Uterus (tissue), 4 donors: ENCODE results near the gene RAD52. TPM values are rescaled to one million over a fixed set of nuclear protein-coding genes. Genes with fewer than 3 reads are reported as not detected.

Experiments used
- DNase-seq, 2 donors: peaks; one replicate each; pipeline ENCODE4 v3.0.0-alpha.2; 2019 to 2020
- H3K27ac ChIP-seq, 2 donors: fragments of 200-600 bp; sonication (generic); 1 replicate in 1 of 2; 2 replicates in 1 of 2; pipeline ENCODE4 v1.5.1; 2016 to 2018
- H3K27me3 ChIP-seq, 2 donors: fragments of 200-600 bp; sonication (generic); one replicate each; pipeline ENCODE4 v1.5.1; 2018 to 2019; ENCODE audit warnings: control low read depth in 1 of 2
- H3K36me3 ChIP-seq, 2 donors: fragments of 200-600 bp; sonication (generic); one replicate each; pipeline ENCODE4 v1.5.1; 2019; ENCODE audit warnings: control low read depth in 1 of 2
- H3K4me1 ChIP-seq, 2 donors: fragments of 200-600 bp; sonication (generic); one replicate each; pipeline ENCODE4 v1.5.1; 2018 to 2019; ENCODE audit warnings: control low read depth in 1 of 2
- H3K4me3 ChIP-seq, 2 donors: fragments of 200-600 bp; sonication (generic); 1 replicate in 1 of 2; 2 replicates in 1 of 2; pipeline ENCODE4 v1.5.1; 2018 to 2019; ENCODE audit warnings: mild to moderate bottlenecking in 1 of 2
- H3K9me3 ChIP-seq, 2 donors: fragments of 200-600 bp; sonication (generic); one replicate each; pipeline ENCODE4 v1.5.1; 2019; ENCODE audit warnings: control low read depth in 1 of 2
- POLR2A ChIP-seq, 2 donors: fragments of 450-650 bp; IDR thresholded peaks; one replicate each; pipeline ENCODE4 v1.6.1; 2016; ENCODE audit warnings: antibody characterized with exemption in 2 of 2, mild to moderate bottlenecking in 1 of 2, moderate library complexity in 1 of 2
- intact Hi-C: fragments of 100-400 bp; cut with DNase I; formaldehyde crosslinking; loops from one replicate; pipeline ENCODE4 v1.15.1; 2023; ENCODE audit warnings: low total_unique reads
- total RNA-seq, 4 donors: library from RNA; depleted of rRNA in 3 of 4; stranded (reverse); fragments of >200 nt in 3 of 4; gene quantifications; one replicate each; pipeline versions ENCODE4 v1.1.0 to v1.2.4, GENCODE V29; 2014 to 2023
- TF ChIP-seq, protein P1 (sequence below), 4 experiments: fragments of 200-600 bp in 2 of 4; fragments of 450-650 bp in 2 of 4; sonication (generic) in 2 of 4; IDR thresholded peaks; one replicate each; pipeline ENCODE4 v1.5.1; 2016 to 2019; ENCODE audit warnings: antibody characterized with exemption in 4 of 4, mild to moderate bottlenecking in 2 of 4, moderate library complexity in 1 of 4
- donor health status: DM: yes; HTN: yes; CAD: no.

The RAD52 gene
- total RNA-seq, 4 donors from 2014 or later = 2.4 to 47.4 (median 25.7) TPM

DNA sequence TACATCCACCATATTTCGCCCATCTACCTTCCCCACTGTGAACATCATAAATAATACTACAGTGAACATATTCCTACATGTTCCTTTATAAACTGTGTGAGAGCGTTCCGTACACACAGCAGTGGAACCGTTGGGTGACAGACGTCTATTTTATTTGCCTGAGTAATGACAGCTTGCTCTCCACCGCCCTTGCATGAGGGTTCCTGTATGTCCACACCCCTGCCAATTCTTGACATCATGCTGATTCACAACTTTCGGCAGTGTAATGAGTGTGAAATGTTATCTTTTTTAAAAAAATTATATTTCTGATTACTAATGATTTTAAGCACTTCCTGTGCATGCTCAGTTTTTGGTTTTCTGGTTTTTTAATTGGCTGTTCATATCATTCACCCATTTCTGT lies 4.3 kb upstream of the RAD52 start:
- Histone ChIP-seq H3K27ac (no peak overlapping the region), H3K4me3 (no peak overlapping the region), H3K4me1 (no peaks in the 10 kb centered on the region), H3K36me3 (no peaks in the 10 kb centered on the region), H3K27me3 (no peaks in the 10 kb centered on the region), H3K9me3 (no peaks in the 10 kb centered on the region)
- intact Hi-C loops = loop anchor here (10.0 kb wide), 1 partner anchor 389 kb away; no protein-coding TSS in a partner anchor
- DNase-seq = no peak
- TF ChIP-seq, protein P1, sequence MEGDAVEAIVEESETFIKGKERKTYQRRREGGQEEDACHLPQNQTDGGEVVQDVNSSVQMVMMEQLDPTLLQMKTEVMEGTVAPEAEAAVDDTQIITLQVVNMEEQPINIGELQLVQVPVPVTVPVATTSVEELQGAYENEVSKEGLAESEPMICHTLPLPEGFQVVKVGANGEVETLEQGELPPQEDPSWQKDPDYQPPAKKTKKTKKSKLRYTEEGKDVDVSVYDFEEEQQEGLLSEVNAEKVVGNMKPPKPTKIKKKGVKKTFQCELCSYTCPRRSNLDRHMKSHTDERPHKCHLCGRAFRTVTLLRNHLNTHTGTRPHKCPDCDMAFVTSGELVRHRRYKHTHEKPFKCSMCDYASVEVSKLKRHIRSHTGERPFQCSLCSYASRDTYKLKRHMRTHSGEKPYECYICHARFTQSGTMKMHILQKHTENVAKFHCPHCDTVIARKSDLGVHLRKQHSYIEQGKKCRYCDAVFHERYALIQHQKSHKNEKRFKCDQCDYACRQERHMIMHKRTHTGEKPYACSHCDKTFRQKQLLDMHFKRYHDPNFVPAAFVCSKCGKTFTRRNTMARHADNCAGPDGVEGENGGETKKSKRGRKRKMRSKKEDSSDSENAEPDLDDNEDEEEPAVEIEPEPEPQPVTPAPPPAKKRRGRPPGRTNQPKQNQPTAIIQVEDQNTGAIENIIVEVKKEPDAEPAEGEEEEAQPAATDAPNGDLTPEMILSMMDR (IDR thresholded peaks at IDR 0.05) = no peak
- no peak for TF ChIP-seq POLR2A (IDR thresholded peaks at IDR 0.05)

DNA sequence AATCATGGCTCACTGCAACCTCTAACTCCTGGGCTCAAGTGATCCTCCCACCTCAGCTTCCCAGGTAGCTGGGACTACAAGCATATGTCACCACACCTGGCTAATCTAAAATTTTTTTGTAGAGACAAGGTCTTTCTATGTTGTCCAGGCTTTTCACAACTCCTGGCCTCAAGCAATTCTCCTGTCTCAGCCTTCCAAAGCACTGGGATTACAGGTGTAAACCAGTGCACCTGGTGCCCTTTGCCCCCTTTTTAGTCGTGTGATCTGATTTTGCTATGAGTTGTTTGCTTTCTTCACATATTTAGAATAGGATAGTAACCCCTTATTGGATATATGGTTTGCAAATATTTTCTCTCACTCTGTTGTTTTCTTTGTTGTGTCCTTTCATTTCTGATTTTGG lies 1.7 kb upstream of the RAD52 start:
- TF ChIP-seq, protein P1 (IDR thresholded peaks at IDR 0.05) = no peak
- TF ChIP-seq POLR2A (IDR thresholded peaks at IDR 0.05) = no peak
- Histone ChIP-seq H3K27ac (no peak overlapping the region), H3K4me1 (no peaks in the 10 kb centered on the region), H3K27me3 (no peaks in the 10 kb centered on the region), H3K36me3 (no peaks in the 10 kb centered on the region), H3K9me3 (no peaks in the 10 kb centered on the region), H3K4me3 (no peak overlapping the region)
- no peak for DNase-seq
- intact Hi-C loops = loop anchor here (10.0 kb wide), 1 partner anchor 386 kb away; no protein-coding TSS in a partner anchor

DNA sequence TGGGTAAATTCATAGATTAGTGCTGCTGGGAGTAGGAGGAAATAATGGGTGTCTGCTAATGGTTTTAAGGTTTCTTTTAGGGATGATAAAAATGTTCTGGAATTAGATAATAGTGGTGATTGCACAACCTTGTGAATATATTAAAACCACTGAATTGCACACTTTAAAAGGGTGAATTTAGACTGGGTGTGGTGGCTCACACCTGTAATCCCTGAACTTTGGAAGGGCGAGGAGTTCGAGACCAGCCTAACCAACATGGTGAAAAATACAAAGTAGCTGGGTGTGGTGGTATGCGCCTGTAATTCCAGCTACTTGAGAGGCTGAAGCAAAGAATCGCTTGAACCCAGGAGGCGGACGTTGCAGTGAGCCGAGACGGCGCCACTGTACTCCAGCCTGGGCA lies 1.3 kb downstream of the RAD52 start:
- no peak for TF ChIP-seq POLR2A (IDR thresholded peaks at IDR 0.05)
- TF ChIP-seq, protein P1 (IDR thresholded peaks at IDR 0.05) = no peak

DNA sequence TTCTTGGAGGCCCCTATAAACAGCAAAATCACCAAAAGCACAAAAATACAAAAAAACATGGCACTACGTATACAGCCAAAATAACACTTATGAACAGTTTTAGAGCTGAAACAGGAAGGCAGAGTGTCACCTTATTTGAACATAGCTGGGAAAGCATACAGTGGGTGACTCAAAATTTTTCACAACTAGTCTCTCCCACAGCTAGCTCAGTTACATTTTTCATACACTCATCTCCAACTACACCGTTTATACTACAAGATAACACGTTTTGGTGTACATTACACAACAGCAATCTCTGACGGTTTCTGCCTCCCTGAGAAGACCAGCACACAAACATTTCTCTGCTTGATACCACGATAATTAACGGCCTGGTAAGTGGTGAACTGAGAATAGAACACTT lies 2.9 kb downstream of the RAD52 start:
- no peaks in the 10 kb centered on the region for H3K4me1 ChIP-seq
- H3K4me3 ChIP-seq = no peak overlapping the region
- no peak for TF ChIP-seq POLR2A (IDR thresholded peaks at IDR 0.05)
- TF ChIP-seq, protein P1 (IDR thresholded peaks at IDR 0.05) = no peak
- no peak overlapping the region for H3K27ac ChIP-seq
- no peak for DNase-seq
- no peaks in the 10 kb centered on the region for H3K9me3 ChIP-seq
- no peaks in the 10 kb centered on the region for H3K36me3 ChIP-seq
- intact Hi-C loops = no loop called here
- no peaks in the 10 kb centered on the region for H3K27me3 ChIP-seq

More for the DNA sequence above, 1.3 kb downstream of the RAD52 start:
- no peaks in the 10 kb centered on the region for H3K27me3 ChIP-seq
- H3K4me3 ChIP-seq = peak overlapping the region in 1 of 2 donors; percentile 68
- no peaks in the 10 kb centered on the region for H3K36me3 ChIP-seq
- intact Hi-C loops = no loop called here
- no peaks in the 10 kb centered on the region for H3K9me3 ChIP-seq
- no peak for DNase-seq
- no peaks in the 10 kb centered on the region for H3K4me1 ChIP-seq
- no peak overlapping the region for H3K27ac ChIP-seq

DNA sequence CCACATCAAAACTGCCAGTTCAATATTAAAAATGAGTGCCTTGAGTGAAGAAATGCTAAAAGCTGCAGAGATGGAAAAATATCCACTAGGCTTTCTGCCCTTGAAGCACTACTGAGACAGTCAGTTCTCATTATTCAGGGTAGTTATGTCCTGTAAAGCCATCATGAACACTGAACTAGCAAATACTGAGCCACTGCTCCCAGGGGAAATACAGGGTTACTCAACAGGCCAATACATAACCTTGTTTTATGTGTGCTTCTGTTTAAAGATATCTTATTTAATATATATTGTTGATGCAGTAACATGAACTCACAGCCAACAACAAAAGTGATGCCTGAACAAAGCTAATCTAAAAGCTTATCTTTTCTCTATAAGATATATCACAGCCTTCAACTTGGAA lies 3.3 kb downstream of the RAD52 start:
- H3K36me3 ChIP-seq = no peaks in the 10 kb centered on the region
- H3K27me3 ChIP-seq = no peaks in the 10 kb centered on the region
- no peak overlapping the region for H3K4me3 ChIP-seq
- no peak for DNase-seq
- intact Hi-C loops = no loop called here
- no peaks in the 10 kb centered on the region for H3K9me3 ChIP-seq
- no peaks in the 10 kb centered on the region for H3K4me1 ChIP-seq
- no peak overlapping the region for H3K27ac ChIP-seq
- TF ChIP-seq, protein P1 (IDR thresholded peaks at IDR 0.05) = no peak
- TF ChIP-seq POLR2A (IDR thresholded peaks at IDR 0.05) = no peak
